Liver (tissue), 9 donors: ENCODE measurements around the gene DSE. TPM values are rescaled to one million over a fixed set of nuclear protein-coding genes. Genes with fewer than 3 reads are reported as not detected.

ENCODE experiments used
- DNase-seq: peaks from one replicate; pipeline ENCODE4 v3.0.0-alpha.2; 2017; ENCODE audit warnings: low spot score
- H3K27ac ChIP-seq, 2 donors: one replicate each; pipeline ENCODE4 v1.7.0; 2013; ENCODE audit warnings: inconsistent platforms in 2 of 2, low read length in 2 of 2, control low read depth in 1 of 2, low read depth in 1 of 2, mild to moderate bottlenecking in 1 of 2
- H3K27me3 ChIP-seq, 4 donors: one replicate each; pipeline versions ENCODE4 v1.6.1 to v1.7.0; 2013; ENCODE audit warnings: low read length in 3 of 4, inconsistent platforms in 1 of 4, mild to moderate bottlenecking in 1 of 4, moderate library complexity in 1 of 4; ENCODE audit not compliant: control insufficient read depth in 4 of 4, insufficient read depth in 4 of 4
- H3K36me3 ChIP-seq, 4 donors: one replicate each; pipeline versions ENCODE4 v1.6.1 to v1.7.0; 2013; ENCODE audit warnings: low read length in 3 of 4, mild to moderate bottlenecking in 3 of 4, low read depth in 1 of 4, moderate library complexity in 1 of 4; ENCODE audit not compliant: control insufficient read depth in 4 of 4, insufficient read depth in 3 of 4
- H3K4me1 ChIP-seq, 4 donors: one replicate each; pipeline versions ENCODE4 v1.6.1 to v1.7.0; 2013; ENCODE audit warnings: low read length in 3 of 4, mild to moderate bottlenecking in 3 of 4, moderate library complexity in 1 of 4; ENCODE audit not compliant: control insufficient read depth in 4 of 4, insufficient read depth in 4 of 4
- H3K4me3 ChIP-seq, 3 donors: one replicate each; pipeline versions ENCODE4 v1.6.1 to v1.7.0; 2013; ENCODE audit warnings: low read length in 3 of 3, control low read depth in 1 of 3, low read depth in 1 of 3, mild to moderate bottlenecking in 1 of 3
- H3K9ac ChIP-seq, 2 donors: one replicate each; pipeline ENCODE4 v1.7.0; 2013; ENCODE audit warnings: low read length in 2 of 2, mild to moderate bottlenecking in 2 of 2, moderate library complexity in 2 of 2, control low read depth in 1 of 2, low read depth in 1 of 2
- H3K9me3 ChIP-seq, 4 donors: one replicate each; pipeline versions ENCODE4 v1.6.1 to v1.7.0; 2013; ENCODE audit warnings: low read length in 3 of 4; ENCODE audit not compliant: control insufficient read depth in 4 of 4
- EGR1 ChIP-seq, 2 donors: IDR thresholded peaks; 2 replicates each; pipeline ENCODE4 v1.6.1; 2016 to 2018; ENCODE audit warnings: antibody characterized with exemption in 2 of 2, low read depth in 2 of 2
- FOXA1 ChIP-seq: IDR thresholded peaks from 2 replicates; pipeline ENCODE4 v1.6.1; 2016; ENCODE audit warnings: antibody characterized with exemption
- GABPA ChIP-seq, 2 donors: IDR thresholded peaks in 1 of 2; conservative IDR thresholded peaks in 1 of 2; 2 replicates each; pipeline ENCODE4 v1.6.1; 2016; ENCODE audit warnings: antibody characterized with exemption in 2 of 2, mild to moderate bottlenecking in 1 of 2, moderate library complexity in 1 of 2
- HNF4A ChIP-seq, 2 donors: conservative IDR thresholded peaks; 2 replicates each; pipeline ENCODE4 v1.6.1; 2016; ENCODE audit warnings: antibody characterized with exemption in 2 of 2, mild to moderate bottlenecking in 2 of 2
- RAD21 ChIP-seq, 2 donors: IDR thresholded peaks; 2 replicates each; pipeline ENCODE4 v1.6.1; 2016; ENCODE audit warnings: antibody characterized with exemption in 2 of 2, mild to moderate bottlenecking in 2 of 2
- SP1 ChIP-seq: IDR thresholded peaks from 2 replicates; pipeline ENCODE4 v1.6.1; 2018; ENCODE audit warnings: antibody characterized with exemption, mild to moderate bottlenecking
- TAF1 ChIP-seq: conservative IDR thresholded peaks from 2 replicates; pipeline ENCODE4 v1.6.1; 2016; ENCODE audit warnings: antibody characterized with exemption, mild to moderate bottlenecking
- YY1 ChIP-seq: IDR thresholded peaks from 2 replicates; pipeline ENCODE4 v1.6.1; 2016; ENCODE audit warnings: antibody characterized with exemption, mild to moderate bottlenecking
- WGBS: extraction: QIAGEN DNeasy Blood & Tissue Kit; methylation state at CpG from one replicate; pipeline ENCODE4 v1.1.7; 2013; 5-methylcytosine and 5-hydroxymethylcytosine counted together
- polyA plus RNA-seq, 2 donors: library from polyadenylated mRNA; stranded (reverse) in 1 of 2; unstranded in 1 of 2; fragments of 200-250 nt in 1 of 2; fragments of >200 nt in 1 of 2; fragmentation: Nextera tagmentation in 1 of 2; extraction: Ambion mirVana in 1 of 2; gene quantifications; one replicate each; pipeline versions ENCODE4 v1.2.1 to v1.2.3, GENCODE V29; 2013 to 2015
- total RNA-seq, 2 donors: library from RNA; depleted of rRNA; stranded (reverse); fragments of >200 nt; gene quantifications; one replicate each; pipeline ENCODE4 v1.2.3, GENCODE V29; 2014
- TF ChIP-seq, protein P1 (sequence below): fragments of 150-350 bp; IDR thresholded peaks from 2 replicates; pipeline ENCODE4 v1.5.1; 2017; ENCODE audit warnings: improper control_type of control experiment, low read depth, low read length; ENCODE audit not compliant: missing input control
- TF ChIP-seq, protein P2 (sequence below): IDR thresholded peaks from 2 replicates; pipeline ENCODE4 v1.6.1; 2016; ENCODE audit warnings: antibody characterized with exemption
- TF ChIP-seq, protein P3 (sequence below): IDR thresholded peaks from 2 replicates; pipeline ENCODE4 v1.6.1; 2016; ENCODE audit warnings: antibody characterized with exemption
- TF ChIP-seq, protein P4 (sequence below): IDR thresholded peaks from 2 replicates; pipeline ENCODE4 v1.6.1; 2016; ENCODE audit warnings: antibody characterized with exemption
- donor health status: healthy.
- donor health status: healthy.
- donor health status: healthy.
- donor health status: healthy.
- donor health status: healthy.

DSE gene
- total and polyA plus RNA-seq, 4 donors, result 5.5 to 22.8 (median 9.6) TPM

DNA sequence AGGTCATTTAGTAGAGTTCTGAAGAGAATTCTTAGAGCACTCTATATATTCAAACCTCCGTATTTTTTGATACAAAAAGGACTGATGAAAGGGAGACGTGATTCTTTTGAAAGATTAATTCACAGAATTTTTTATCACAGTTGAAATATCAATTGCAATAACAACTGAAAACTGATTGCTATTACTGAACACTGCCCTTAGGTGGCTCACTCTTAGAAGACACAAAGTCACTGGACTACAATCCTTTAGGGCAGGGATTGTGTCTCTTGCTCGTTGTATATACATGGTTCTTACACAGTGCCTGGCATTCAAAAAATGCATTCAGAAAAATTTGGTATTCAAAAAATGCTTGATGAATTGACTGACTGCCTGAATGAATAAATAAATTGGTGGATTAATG lies 73.3 kb downstream of the DSE start:
- no peak overlapping the region for H3K27ac ChIP-seq
- TF ChIP-seq, protein P1, sequence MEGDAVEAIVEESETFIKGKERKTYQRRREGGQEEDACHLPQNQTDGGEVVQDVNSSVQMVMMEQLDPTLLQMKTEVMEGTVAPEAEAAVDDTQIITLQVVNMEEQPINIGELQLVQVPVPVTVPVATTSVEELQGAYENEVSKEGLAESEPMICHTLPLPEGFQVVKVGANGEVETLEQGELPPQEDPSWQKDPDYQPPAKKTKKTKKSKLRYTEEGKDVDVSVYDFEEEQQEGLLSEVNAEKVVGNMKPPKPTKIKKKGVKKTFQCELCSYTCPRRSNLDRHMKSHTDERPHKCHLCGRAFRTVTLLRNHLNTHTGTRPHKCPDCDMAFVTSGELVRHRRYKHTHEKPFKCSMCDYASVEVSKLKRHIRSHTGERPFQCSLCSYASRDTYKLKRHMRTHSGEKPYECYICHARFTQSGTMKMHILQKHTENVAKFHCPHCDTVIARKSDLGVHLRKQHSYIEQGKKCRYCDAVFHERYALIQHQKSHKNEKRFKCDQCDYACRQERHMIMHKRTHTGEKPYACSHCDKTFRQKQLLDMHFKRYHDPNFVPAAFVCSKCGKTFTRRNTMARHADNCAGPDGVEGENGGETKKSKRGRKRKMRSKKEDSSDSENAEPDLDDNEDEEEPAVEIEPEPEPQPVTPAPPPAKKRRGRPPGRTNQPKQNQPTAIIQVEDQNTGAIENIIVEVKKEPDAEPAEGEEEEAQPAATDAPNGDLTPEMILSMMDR, result peak; percentile 38
- TF ChIP-seq, protein P2, sequence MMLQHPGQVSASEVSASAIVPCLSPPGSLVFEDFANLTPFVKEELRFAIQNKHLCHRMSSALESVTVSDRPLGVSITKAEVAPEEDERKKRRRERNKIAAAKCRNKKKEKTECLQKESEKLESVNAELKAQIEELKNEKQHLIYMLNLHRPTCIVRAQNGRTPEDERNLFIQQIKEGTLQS, result no peak
- peak; percentile 62 to 75 for TF ChIP-seq RAD21 (IDR thresholded peaks at IDR 0.05)
- H3K4me1 ChIP-seq, result peaks cover 0 to 6% (median 0%) of the 10 kb centered on the region in 4 donors
- H3K9me3 ChIP-seq, result no peaks in the 10 kb centered on the region
- no peaks in the 10 kb centered on the region for H3K27me3 ChIP-seq
- DNase-seq, result no peak
- no peak overlapping the region for H3K4me3 ChIP-seq
- 15% methylated on average over 3 of the region's 3 CpGs for WGBS
- no peaks in the 10 kb centered on the region for H3K36me3 ChIP-seq
- H3K9ac ChIP-seq, result no peak overlapping the region

DNA sequence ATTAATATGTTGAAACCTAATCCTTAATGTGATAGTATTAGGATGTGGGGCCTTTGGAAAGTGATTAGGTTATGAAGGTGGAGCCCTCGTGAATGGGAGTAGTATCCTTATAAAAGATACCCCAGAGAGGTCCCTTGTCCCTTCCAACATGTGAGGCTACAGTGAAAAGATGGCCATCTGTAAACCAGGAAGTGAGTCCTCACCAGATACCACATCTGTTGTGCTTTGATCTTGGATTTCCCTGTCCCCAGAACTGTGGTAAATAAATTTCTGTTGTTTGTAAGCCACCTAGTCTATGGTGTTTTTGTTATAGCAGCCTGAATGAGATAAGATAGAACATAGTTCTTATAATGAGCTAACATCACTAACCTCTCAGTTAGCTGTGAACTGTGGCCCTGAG lies 73.8 kb downstream of the DSE start:
- peaks cover 0 to 6% (median 0%) of the 10 kb centered on the region in 4 donors for H3K4me1 ChIP-seq
- H3K9ac ChIP-seq, result no peak overlapping the region
- H3K36me3 ChIP-seq, result no peaks in the 10 kb centered on the region
- no peaks in the 10 kb centered on the region for H3K27me3 ChIP-seq
- H3K4me3 ChIP-seq, result no peak overlapping the region
- H3K9me3 ChIP-seq, result no peaks in the 10 kb centered on the region
- TF ChIP-seq, protein P3, sequence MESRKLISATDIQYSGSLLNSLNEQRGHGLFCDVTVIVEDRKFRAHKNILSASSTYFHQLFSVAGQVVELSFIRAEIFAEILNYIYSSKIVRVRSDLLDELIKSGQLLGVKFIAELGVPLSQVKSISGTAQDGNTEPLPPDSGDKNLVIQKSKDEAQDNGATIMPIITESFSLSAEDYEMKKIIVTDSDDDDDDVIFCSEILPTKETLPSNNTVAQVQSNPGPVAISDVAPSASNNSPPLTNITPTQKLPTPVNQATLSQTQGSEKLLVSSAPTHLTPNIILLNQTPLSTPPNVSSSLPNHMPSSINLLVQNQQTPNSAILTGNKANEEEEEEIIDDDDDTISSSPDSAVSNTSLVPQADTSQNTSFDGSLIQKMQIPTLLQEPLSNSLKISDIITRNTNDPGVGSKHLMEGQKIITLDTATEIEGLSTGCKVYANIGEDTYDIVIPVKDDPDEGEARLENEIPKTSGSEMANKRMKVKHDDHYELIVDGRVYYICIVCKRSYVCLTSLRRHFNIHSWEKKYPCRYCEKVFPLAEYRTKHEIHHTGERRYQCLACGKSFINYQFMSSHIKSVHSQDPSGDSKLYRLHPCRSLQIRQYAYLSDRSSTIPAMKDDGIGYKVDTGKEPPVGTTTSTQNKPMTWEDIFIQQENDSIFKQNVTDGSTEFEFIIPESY, result no peak
- TF ChIP-seq, protein P4, sequence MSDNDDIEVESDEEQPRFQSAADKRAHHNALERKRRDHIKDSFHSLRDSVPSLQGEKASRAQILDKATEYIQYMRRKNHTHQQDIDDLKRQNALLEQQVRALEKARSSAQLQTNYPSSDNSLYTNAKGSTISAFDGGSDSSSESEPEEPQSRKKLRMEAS, result no peak
- no peak for TF ChIP-seq HNF4A (conservative IDR thresholded peaks at IDR 0.05)
- TF ChIP-seq TAF1, result no peak
- TF ChIP-seq SP1, result no peak
- no peak for TF ChIP-seq YY1
- no peak for TF ChIP-seq GABPA (IDR thresholded peaks at IDR 0.05 in 1 of 2, conservative IDR thresholded peaks at IDR 0.05 in 1 of 2)
- TF ChIP-seq, protein P2, result no peak
- TF ChIP-seq, protein P1, result no peak
- no peak for TF ChIP-seq EGR1 (IDR thresholded peaks at IDR 0.05; ENCODE audit: low read depth in 2 of 2)
- TF ChIP-seq FOXA1, result no peak
- no peak for DNase-seq
- WGBS, result 92% methylated on average over 1 of the region's 1 CpG
- no peak overlapping the region for H3K27ac ChIP-seq
